B cell (primary cell): ENCODE data around the gene GMPPB.

Experiments
- EZH2 ChIP-seq: IDR thresholded peaks from 2 replicates; pipeline ENCODE4 v1.6.1; 2012; ENCODE audit warnings: borderline replicate concordance, low read depth, mild to moderate bottlenecking, moderate library complexity, low read length; ENCODE audit not compliant: insufficient read depth, poor library complexity, severe bottlenecking
- TF ChIP-seq, protein P1 (sequence below): fragments of 200-600 bp; IDR thresholded peaks from one replicate; pipeline ENCODE4 v1.8.0; 2022; ENCODE audit warnings: antibody characterized with exemption, mild to moderate bottlenecking

DNA sequence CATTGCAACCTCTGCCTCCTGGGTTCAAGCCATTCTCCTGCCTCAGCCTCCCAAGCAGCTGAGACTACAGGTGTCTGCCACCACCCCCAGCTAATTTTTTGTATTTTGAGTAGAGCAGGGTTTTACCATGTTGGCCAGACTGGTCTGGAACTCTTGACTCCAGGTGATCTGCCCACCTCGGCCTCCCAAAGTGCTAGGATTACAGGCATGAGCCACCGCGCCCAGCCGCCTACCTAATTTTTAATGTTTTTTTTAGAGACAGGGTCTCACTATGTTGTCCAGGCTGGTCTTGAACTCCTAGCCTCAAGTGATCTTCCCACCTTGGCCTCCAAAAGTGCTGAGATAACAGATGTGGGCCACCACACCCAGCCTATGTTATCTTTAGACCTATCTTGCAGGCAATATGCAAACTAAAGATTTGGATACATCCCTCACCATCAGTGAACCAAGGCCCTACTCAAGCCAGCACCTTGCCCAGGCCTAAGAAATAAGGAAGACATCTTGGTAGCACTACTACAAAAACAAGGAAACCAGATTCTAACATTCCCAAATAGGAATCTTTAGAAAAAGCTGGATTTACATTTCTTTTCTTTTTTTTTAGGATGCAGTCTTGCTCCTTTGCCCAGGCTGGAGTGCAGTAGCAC lies 6.3 kb upstream of the GMPPB start:
- TF ChIP-seq, protein P1, sequence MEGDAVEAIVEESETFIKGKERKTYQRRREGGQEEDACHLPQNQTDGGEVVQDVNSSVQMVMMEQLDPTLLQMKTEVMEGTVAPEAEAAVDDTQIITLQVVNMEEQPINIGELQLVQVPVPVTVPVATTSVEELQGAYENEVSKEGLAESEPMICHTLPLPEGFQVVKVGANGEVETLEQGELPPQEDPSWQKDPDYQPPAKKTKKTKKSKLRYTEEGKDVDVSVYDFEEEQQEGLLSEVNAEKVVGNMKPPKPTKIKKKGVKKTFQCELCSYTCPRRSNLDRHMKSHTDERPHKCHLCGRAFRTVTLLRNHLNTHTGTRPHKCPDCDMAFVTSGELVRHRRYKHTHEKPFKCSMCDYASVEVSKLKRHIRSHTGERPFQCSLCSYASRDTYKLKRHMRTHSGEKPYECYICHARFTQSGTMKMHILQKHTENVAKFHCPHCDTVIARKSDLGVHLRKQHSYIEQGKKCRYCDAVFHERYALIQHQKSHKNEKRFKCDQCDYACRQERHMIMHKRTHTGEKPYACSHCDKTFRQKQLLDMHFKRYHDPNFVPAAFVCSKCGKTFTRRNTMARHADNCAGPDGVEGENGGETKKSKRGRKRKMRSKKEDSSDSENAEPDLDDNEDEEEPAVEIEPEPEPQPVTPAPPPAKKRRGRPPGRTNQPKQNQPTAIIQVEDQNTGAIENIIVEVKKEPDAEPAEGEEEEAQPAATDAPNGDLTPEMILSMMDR: no peak
- TF ChIP-seq EZH2: no peak
